Superior temporal gyrus (tissue), 1 donor: ENCODE measurements around the gene ZSWIM9.

Experiments
- DNase-seq: peaks from one replicate; pipeline ENCODE4 v3.0.0-alpha.2; 2016; ENCODE audit errors: extremely low spot score

Gene ZSWIM9

GRCh38 chr19:48175578-48175977, 5.1 kb downstream of the ZSWIM9 start:
- no peak for DNase-seq

GRCh38 chr19:48176226-48176625, 5.7 kb downstream of the ZSWIM9 start:
- no peak for DNase-seq

- DNase-seq: no peak
These were observed 11.0 kb downstream of the ZSWIM9 start for GRCh38 chr19:48181505-48181904.

- no peak for DNase-seq
These were observed 12.0 kb downstream of the ZSWIM9 start for GRCh38 chr19:48182434-48182833.

- DNase-seq: no peak
These were observed 12.9 kb downstream of the ZSWIM9 start for GRCh38 chr19:48183356-48183755.

- no peak for DNase-seq
These were observed 15.5 kb downstream of the ZSWIM9 start for GRCh38 chr19:48186015-48186414.

GRCh38 chr19:48186541-48186991, 16.1 kb downstream of the ZSWIM9 start:
- no peak for DNase-seq

GRCh38 chr19:48190288-48190884, 19.9 kb downstream of the ZSWIM9 start:
- DNase-seq: peak; percentile 86

- no peak for DNase-seq
These were observed 20.4 kb downstream of the ZSWIM9 start for GRCh38 chr19:48190885-48191284.

- DNase-seq: peak; percentile 34
These were observed 22.3 kb downstream of the ZSWIM9 start for GRCh38 chr19:48192750-48193149.

- no peak for DNase-seq
These were observed 23.8 kb downstream of the ZSWIM9 start for GRCh38 chr19:48194041-48194843.

GRCh38 chr19:48194844-48195830, 24.7 kb downstream of the ZSWIM9 start:
- no peak for DNase-seq

- no peak for DNase-seq
These were observed 25.9 kb downstream of the ZSWIM9 start for GRCh38 chr19:48196321-48196763.

- no peak for DNase-seq
These were observed 26.6 kb downstream of the ZSWIM9 start for GRCh38 chr19:48196933-48197665.

GRCh38 chr19:48203222-48203793, 32.8 kb downstream of the ZSWIM9 start:
- DNase-seq: no peak

GRCh38 chr19:48203794-48204628, 33.5 kb downstream of the ZSWIM9 start:
- DNase-seq: peak; percentile 98

GRCh38 chr19:48206397-48207093, 36.1 kb downstream of the ZSWIM9 start:
- no peak for DNase-seq

- no peak for DNase-seq
These were observed 39.5 kb downstream of the ZSWIM9 start for GRCh38 chr19:48210005-48210404.

- no peak for DNase-seq
These were observed 43.5 kb downstream of the ZSWIM9 start for GRCh38 chr19:48213959-48214358.
